DOHH2 (cell line): ENCODE data around the gene PGAP3.

Source experiments
- H3F3A ChIP-seq: fragments of 200-600 bp; sonication (generic), shearing (Covaris generic); 2 replicates; pipeline ENCODE4 v1.6.0; 2016; ENCODE audit warnings: antibody characterized with exemption, mild to moderate bottlenecking; ENCODE audit not compliant: control insufficient read depth, insufficient read depth
- H3K27ac ChIP-seq: fragments of 200-600 bp; sonication (generic); 2 replicates; pipeline ENCODE4 v1.5.1; 2014; ENCODE audit warnings: low read depth, mild to moderate bottlenecking, low read length, moderate library complexity
- H3K27me3 ChIP-seq: fragments of 200-600 bp; sonication (generic); 2 replicates; pipeline ENCODE4 v1.6.1; 2014; ENCODE audit warnings: mild to moderate bottlenecking, low read length, mixed read lengths; ENCODE audit not compliant: control insufficient read depth
- H3K36me3 ChIP-seq: fragments of 200-600 bp; sonication (generic); 2 replicates; pipeline ENCODE4 v1.6.1; 2014; ENCODE audit warnings: mild to moderate bottlenecking, low read length, moderate library complexity, mixed read lengths; ENCODE audit not compliant: control insufficient read depth
- H3K4me1 ChIP-seq: fragments of 200-600 bp; sonication (generic); 2 replicates; pipeline ENCODE4 v1.6.1; 2014; ENCODE audit warnings: mild to moderate bottlenecking, low read length, mixed read lengths; ENCODE audit not compliant: control insufficient read depth
- H3K4me2 ChIP-seq: fragments of 200-600 bp; sonication (generic); 2 replicates; pipeline ENCODE4 v1.6.0; 2014; ENCODE audit warnings: mild to moderate bottlenecking, low read length, moderate library complexity
- H3K4me3 ChIP-seq: fragments of 200-600 bp; sonication (generic); 2 replicates; pipeline ENCODE4 v1.5.1; 2014; ENCODE audit warnings: mild to moderate bottlenecking, low read length, mixed read lengths
- H3K79me2 ChIP-seq: fragments of 200-600 bp; sonication (generic); 2 replicates; pipeline ENCODE4 v1.6.1; 2014; ENCODE audit warnings: mild to moderate bottlenecking, low read length, mixed read lengths; ENCODE audit not compliant: control insufficient read depth
- H3K9me2 ChIP-seq: fragments of 200-600 bp; sonication (generic); replicated peaks from 2 replicates; pipeline ENCODE4 v1.6.1; 2014; ENCODE audit warnings: mild to moderate bottlenecking, low read length, mixed read lengths; ENCODE audit not compliant: control insufficient read depth
- H3K9me3 ChIP-seq: fragments of 200-600 bp; sonication (generic); 2 replicates; pipeline ENCODE4 v1.6.1; 2014; ENCODE audit warnings: antibody characterized with exemption, low read length, mixed read lengths; ENCODE audit not compliant: control insufficient read depth, insufficient read depth
- H4K20me1 ChIP-seq: fragments of 200-600 bp; sonication (generic); 2 replicates; pipeline ENCODE4 v1.6.0; 2014; ENCODE audit warnings: low read depth, mild to moderate bottlenecking, antibody characterized with exemption, low read length, moderate library complexity; ENCODE audit not compliant: control insufficient read depth, insufficient read depth
- EZH2phosphoT487 ChIP-seq: fragments of 200-600 bp; sonication (generic); IDR thresholded peaks from 2 replicates; pipeline ENCODE4 v1.6.1; 2017; ENCODE audit warnings: borderline replicate concordance, mild to moderate bottlenecking, antibody characterized with exemption, low read length, moderate library complexity, mixed read lengths
- TF ChIP-seq, protein P1 (sequence below): fragments of 200-600 bp; sonication (generic); IDR thresholded peaks from one replicate; pipeline ENCODE4 v1.5.1; 2014; ENCODE audit warnings: antibody characterized with exemption, mild to moderate bottlenecking, low read depth, low read length; ENCODE audit not compliant: poor library complexity, severe bottlenecking

PGAP3 gene

GRCh38 chr17:39658346-39658745 is 29.5 kb downstream of the PGAP3 start:
- H3K36me3 ChIP-seq, result peaks cover 38% of the 10 kb centered on the region
- H3K9me3 ChIP-seq, result no peaks in the 10 kb centered on the region
- H3K4me2 ChIP-seq, result no peak overlapping the region
- TF ChIP-seq EZH2phosphoT487, result no peak
- TF ChIP-seq, protein P1, sequence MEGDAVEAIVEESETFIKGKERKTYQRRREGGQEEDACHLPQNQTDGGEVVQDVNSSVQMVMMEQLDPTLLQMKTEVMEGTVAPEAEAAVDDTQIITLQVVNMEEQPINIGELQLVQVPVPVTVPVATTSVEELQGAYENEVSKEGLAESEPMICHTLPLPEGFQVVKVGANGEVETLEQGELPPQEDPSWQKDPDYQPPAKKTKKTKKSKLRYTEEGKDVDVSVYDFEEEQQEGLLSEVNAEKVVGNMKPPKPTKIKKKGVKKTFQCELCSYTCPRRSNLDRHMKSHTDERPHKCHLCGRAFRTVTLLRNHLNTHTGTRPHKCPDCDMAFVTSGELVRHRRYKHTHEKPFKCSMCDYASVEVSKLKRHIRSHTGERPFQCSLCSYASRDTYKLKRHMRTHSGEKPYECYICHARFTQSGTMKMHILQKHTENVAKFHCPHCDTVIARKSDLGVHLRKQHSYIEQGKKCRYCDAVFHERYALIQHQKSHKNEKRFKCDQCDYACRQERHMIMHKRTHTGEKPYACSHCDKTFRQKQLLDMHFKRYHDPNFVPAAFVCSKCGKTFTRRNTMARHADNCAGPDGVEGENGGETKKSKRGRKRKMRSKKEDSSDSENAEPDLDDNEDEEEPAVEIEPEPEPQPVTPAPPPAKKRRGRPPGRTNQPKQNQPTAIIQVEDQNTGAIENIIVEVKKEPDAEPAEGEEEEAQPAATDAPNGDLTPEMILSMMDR, result no peak
- H4K20me1 ChIP-seq, result no peaks in the 10 kb centered on the region
- 0 out of 2 replicates have a peak, but pooled peaks cover 2% of the 10 kb centered on the region for H3K79me2 ChIP-seq
- H3K4me1 ChIP-seq, result peaks cover 18% of the 10 kb centered on the region
- H3K27me3 ChIP-seq, result no peaks in the 10 kb centered on the region
- no peaks in the 10 kb centered on the region for H3K9me2 ChIP-seq
- H3K27ac ChIP-seq, result no peak overlapping the region
- H3F3A ChIP-seq, result no peaks in the 10 kb centered on the region; the same call in 1 of the 2 replicates
- H3K4me3 ChIP-seq, result no peak overlapping the region

DNA sequence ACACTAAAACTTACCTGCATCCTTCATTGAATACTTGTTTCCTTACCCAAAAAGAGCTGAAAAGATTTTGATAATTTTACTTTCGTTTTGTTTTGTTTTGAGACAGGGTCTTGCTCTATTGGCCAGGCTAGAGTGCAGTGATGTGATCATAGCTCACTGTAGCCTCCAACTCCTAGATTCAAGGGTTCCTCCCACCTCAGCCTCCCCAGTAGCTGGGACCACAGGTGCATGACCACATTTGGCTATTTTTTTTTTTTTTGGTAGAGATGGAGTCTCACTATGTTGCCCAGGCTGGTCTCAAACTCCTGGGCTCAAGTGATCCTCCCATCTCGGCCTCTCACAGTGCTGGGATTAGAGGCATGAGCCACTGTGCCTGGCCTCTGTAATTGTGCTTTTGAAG is 32.8 kb downstream of the PGAP3 start:
- H3F3A ChIP-seq, result no peaks in the 10 kb centered on the region; the same call in 1 of the 2 replicates
- no peaks in the 10 kb centered on the region for H4K20me1 ChIP-seq
- no peaks in the 10 kb centered on the region for H3K9me2 ChIP-seq
- no peak overlapping the region for H3K4me2 ChIP-seq
- H3K9me3 ChIP-seq, result no peaks in the 10 kb centered on the region
- H3K79me2 ChIP-seq, result peaks cover 5% of the 10 kb centered on the region; the same call in 1 of the 2 replicates
- TF ChIP-seq, protein P1, result no peak
- no peak for TF ChIP-seq EZH2phosphoT487
- H3K4me1 ChIP-seq, result peaks cover 18% of the 10 kb centered on the region
- H3K4me3 ChIP-seq, result no peak overlapping the region
- peaks cover 16% of the 10 kb centered on the region for H3K36me3 ChIP-seq
- no peaks in the 10 kb centered on the region for H3K27me3 ChIP-seq
- no peak overlapping the region for H3K27ac ChIP-seq

- Histone ChIP-seq H3K4me3 (no peak overlapping the region), H3K4me2 (no peak overlapping the region), H4K20me1 (no peaks in the 10 kb centered on the region), H3K4me1 (peaks cover 6% of the 10 kb centered on the region), H3K9me3 (no peaks in the 10 kb centered on the region), H3F3A (no peaks in the 10 kb centered on the region), H3K27ac (no peak overlapping the region), H3K79me2 (peaks cover 8% of the 10 kb centered on the region), H3K9me2 (no peaks in the 10 kb centered on the region), H3K27me3 (no peaks in the 10 kb centered on the region), H3K36me3 (peaks cover 10% of the 10 kb centered on the region)
- TF ChIP-seq, protein P1, result peak; percentile 99
- TF ChIP-seq EZH2phosphoT487, result no peak
These were observed 34.1 kb downstream of the PGAP3 start for GRCh38 chr17:39653662-39654331.
